ENCODE data around the gene ZNF697.

ZNF697 gene

DNA sequence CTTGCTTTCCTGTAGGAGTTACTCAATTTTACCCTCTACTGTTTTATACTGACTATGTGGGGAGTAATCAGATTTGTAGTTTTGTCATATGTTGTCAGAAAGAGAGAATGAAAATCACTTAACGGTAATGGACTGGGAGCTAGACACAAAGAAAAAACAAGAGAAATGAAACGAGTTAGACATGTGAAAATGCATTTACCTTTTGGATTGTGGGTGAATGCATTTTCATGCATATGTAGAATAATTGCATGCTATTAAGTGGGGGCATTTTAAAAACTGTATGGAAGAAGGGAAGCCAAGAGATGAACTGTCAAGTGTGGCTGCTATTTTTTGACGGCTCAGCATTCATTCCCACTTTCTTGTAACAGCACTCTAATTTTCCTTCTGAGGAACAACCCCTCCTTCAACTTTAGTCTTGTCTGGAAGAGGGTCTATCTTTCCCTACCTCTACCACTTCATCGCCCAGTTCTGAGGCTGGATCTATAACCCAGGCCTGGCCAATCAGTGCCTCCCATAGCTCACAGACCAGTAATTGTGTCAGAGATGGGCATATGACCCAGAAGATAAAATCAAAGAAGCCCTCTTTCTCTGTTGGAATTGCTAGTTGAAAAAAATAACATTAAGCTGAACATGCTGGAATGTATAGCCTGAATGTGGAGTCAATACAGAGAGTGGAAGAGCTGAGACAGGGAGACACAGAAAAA, 5.2 kb upstream of the ZNF697 start:
- Histone ChIP-seq H3K4me3 (ENCODE audit: low read depth, low read length) (no peak overlapping the region), H3K27ac (ENCODE audit: extremely low read depth, low read depth, low read length) (no peak overlapping the region), H3K36me3 (ENCODE audit: control insufficient read depth in 2 of 2, insufficient read depth in 1 of 2, low read length in 2 of 2) (no peaks in the 10 kb centered on the region), H3K9me3 (ENCODE audit: control insufficient read depth, insufficient read depth, low read depth, low read length) (no peaks in the 10 kb centered on the region), H3K4me1 (ENCODE audit: control insufficient read depth, insufficient read depth, low read length) (no peaks in the 10 kb centered on the region)
- no peak for TF ChIP-seq ZNF610 (tag by site-specific recombination; IDR thresholded peaks at IDR 0.05; ENCODE audit: borderline replicate concordance)
- no peak for TF ChIP-seq ZBTB8A (tag by site-specific recombination; IDR thresholded peaks at IDR 0.05)
- no peak for TF ChIP-seq YY1 (tag by site-specific recombination; IDR thresholded peaks at IDR 0.05)
- TF ChIP-seq, protein P1, sequence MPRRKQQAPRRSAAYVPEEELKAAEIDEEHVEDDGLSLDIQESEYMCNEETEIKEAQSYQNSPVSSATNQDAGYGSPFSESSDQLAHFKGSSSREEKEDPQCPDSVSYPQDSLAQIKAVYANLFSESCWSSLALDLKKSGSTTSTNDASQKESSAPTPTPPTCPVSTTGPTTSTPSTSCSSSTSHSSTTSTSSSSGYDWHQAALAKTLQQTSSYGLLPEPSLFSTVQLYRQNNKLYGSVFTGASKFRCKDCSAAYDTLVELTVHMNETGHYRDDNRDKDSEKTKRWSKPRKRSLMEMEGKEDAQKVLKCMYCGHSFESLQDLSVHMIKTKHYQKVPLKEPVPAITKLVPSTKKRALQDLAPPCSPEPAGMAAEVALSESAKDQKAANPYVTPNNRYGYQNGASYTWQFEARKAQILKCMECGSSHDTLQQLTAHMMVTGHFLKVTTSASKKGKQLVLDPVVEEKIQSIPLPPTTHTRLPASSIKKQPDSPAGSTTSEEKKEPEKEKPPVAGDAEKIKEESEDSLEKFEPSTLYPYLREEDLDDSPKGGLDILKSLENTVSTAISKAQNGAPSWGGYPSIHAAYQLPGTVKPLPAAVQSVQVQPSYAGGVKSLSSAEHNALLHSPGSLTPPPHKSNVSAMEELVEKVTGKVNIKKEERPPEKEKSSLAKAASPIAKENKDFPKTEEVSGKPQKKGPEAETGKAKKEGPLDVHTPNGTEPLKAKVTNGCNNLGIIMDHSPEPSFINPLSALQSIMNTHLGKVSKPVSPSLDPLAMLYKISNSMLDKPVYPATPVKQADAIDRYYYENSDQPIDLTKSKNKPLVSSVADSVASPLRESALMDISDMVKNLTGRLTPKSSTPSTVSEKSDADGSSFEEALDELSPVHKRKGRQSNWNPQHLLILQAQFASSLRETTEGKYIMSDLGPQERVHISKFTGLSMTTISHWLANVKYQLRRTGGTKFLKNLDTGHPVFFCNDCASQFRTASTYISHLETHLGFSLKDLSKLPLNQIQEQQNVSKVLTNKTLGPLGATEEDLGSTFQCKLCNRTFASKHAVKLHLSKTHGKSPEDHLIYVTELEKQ (tag by site-specific recombination; IDR thresholded peaks at IDR 0.05; ENCODE audit: borderline replicate concordance) = no peak
- no peak for TF ChIP-seq MEIS1 (CRISPR knock-in tag; IDR thresholded peaks at IDR 0.05; ENCODE audit: borderline replicate concordance)
- TF ChIP-seq SCRT1 (tag by site-specific recombination; IDR thresholded peaks at IDR 0.05; ENCODE audit: borderline replicate concordance) = no peak
- no peak for TF ChIP-seq BCL11A (tag by site-specific recombination; IDR thresholded peaks at IDR 0.05; ENCODE audit: low read depth)
- TF ChIP-seq, protein P2, sequence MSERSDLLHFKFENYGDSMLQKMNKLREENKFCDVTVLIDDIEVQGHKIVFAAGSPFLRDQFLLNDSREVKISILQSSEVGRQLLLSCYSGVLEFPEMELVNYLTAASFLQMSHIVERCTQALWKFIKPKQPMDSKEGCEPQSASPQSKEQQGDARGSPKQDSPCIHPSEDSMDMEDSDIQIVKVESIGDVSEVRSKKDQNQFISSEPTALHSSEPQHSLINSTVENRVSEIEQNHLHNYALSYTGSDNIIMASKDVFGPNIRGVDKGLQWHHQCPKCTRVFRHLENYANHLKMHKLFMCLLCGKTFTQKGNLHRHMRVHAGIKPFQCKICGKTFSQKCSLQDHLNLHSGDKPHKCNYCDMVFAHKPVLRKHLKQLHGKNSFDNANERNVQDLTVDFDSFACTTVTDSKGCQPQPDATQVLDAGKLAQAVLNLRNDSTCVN (tag by site-specific recombination; optimal IDR thresholded peaks at IDR 0.05) = no peak
- TF ChIP-seq KLF1 (tag by site-specific recombination; IDR thresholded peaks at IDR 0.05) = no peak
- TF ChIP-seq, protein P3, sequence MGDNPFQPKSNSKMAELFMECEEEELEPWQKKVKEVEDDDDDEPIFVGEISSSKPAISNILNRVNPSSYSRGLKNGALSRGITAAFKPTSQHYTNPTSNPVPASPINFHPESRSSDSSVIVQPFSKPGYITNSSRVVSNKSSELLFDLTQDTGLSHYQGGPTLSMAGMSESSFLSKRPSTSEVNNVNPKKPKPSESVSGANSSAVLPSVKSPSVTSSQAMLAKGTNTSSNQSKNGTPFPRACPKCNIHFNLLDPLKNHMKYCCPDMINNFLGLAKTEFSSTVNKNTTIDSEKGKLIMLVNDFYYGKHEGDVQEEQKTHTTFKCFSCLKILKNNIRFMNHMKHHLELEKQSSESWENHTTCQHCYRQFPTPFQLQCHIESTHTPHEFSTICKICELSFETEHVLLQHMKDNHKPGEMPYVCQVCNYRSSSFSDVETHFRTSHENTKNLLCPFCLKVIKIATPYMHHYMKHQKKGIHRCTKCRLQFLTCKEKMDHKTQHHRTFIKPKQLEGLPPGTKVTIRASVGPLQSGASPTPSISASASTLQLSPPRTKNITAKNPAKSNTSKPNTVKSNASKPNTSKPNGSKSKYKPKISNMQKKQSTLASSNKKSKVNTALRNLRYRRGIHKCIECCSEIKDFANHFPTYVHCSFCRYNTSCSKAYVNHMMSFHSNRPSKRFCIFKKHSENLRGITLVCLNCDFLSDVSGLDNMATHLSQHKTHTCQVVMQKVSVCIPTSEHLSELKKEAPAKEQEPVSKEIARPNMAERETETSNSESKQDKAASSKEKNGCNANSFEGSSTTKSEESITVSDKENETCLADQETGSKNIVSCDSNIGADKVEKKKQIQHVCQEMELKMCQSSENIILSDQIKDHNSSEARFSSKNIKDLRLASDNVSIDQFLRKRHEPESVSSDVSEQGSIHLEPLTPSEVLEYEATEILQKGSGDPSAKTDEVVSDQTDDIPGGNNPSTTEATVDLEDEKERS (tag by site-specific recombination; IDR thresholded peaks at IDR 0.05) = no peak
- no peak for TF ChIP-seq KLF8 (tag by site-specific recombination; IDR thresholded peaks at IDR 0.05)
- ChIA-PET CTCF (interaction anchor here (1.1 to 3.2 kb wide), 5 partner anchors 9 to 103 kb away, joined by 3 to 21 read pairs (median 7); no protein-coding TSS in a partner anchor), POLR2A (no interaction called here)

DNA sequence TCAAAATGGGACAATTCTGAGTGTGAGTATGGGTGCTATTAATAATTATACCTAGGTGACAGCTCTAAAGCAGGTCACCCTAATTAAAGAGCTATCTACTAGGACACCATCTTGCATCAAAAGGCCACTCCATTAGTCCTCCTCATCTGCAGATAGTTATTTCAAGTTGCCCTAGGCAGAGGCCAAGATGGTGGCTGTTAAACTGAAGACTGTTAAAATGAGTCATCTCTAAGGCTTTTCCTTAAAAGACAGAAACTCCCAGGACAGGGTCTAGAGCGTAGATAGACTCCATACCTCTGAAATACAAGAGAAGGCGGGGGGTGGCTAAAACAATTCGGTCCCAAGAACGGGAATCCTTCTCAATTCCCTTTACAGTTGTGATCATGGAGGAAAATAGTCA, 4.5 kb upstream of the ZNF697 start:
- ChIA-PET CTCF (interaction anchor here (1.6 to 2.1 kb wide), 2 partner anchors 10 to 41 kb away, joined by 7 to 10 read pairs; no protein-coding TSS in a partner anchor), POLR2A (no interaction called here)
- no peak overlapping the region for H3K4me3 ChIP-seq (ENCODE audit: low read depth, low read length)
- H3K9me3 ChIP-seq (ENCODE audit: control insufficient read depth, insufficient read depth, low read depth, low read length) = no peaks in the 10 kb centered on the region
- H3K36me3 ChIP-seq (ENCODE audit: control insufficient read depth in 2 of 2, insufficient read depth in 1 of 2, low read length in 2 of 2) = no peaks in the 10 kb centered on the region
- no peak overlapping the region for H3K27ac ChIP-seq (ENCODE audit: extremely low read depth, low read depth, low read length)
- H3K4me1 ChIP-seq (ENCODE audit: control insufficient read depth, insufficient read depth, low read length) = no peaks in the 10 kb centered on the region
- TF ChIP-seq ZNF473 (tag by site-specific recombination; IDR thresholded peaks at IDR 0.05) (no peak), ZNF624 (tag by site-specific recombination; IDR thresholded peaks at IDR 0.05) (no peak), ZNF530 (tag by site-specific recombination; IDR thresholded peaks at IDR 0.05; ENCODE audit: low read depth) (no peak), ZNF529 (tag by site-specific recombination; IDR thresholded peaks at IDR 0.05; ENCODE audit: insufficient replicate concordance) (no peak), RBAK (tag by site-specific recombination; IDR thresholded peaks at IDR 0.05) (no peak), ZNF791 (tag by site-specific recombination; IDR thresholded peaks at IDR 0.05) (no peak), ZNF768 (tag by site-specific recombination; IDR thresholded peaks at IDR 0.05) (no peak), ZNF843 (tag by site-specific recombination; IDR thresholded peaks at IDR 0.05) (no peak), ZNF600 (tag by site-specific recombination; IDR thresholded peaks at IDR 0.05) (no peak), EGR2 (tag by site-specific recombination; IDR thresholded peaks at IDR 0.05; ENCODE audit: low read depth) (no peak), ZNF423 (tag by site-specific recombination; IDR thresholded peaks at IDR 0.05) (no peak)
- TF ChIP-seq, protein P4, sequence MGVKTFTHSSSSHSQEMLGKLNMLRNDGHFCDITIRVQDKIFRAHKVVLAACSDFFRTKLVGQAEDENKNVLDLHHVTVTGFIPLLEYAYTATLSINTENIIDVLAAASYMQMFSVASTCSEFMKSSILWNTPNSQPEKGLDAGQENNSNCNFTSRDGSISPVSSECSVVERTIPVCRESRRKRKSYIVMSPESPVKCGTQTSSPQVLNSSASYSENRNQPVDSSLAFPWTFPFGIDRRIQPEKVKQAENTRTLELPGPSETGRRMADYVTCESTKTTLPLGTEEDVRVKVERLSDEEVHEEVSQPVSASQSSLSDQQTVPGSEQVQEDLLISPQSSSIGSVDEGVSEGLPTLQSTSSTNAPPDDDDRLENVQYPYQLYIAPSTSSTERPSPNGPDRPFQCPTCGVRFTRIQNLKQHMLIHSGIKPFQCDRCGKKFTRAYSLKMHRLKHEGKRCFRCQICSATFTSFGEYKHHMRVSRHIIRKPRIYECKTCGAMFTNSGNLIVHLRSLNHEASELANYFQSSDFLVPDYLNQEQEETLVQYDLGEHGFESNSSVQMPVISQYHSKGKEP (tag by site-specific recombination; IDR thresholded peaks at IDR 0.05) = no peak
- TF ChIP-seq, protein P5, sequence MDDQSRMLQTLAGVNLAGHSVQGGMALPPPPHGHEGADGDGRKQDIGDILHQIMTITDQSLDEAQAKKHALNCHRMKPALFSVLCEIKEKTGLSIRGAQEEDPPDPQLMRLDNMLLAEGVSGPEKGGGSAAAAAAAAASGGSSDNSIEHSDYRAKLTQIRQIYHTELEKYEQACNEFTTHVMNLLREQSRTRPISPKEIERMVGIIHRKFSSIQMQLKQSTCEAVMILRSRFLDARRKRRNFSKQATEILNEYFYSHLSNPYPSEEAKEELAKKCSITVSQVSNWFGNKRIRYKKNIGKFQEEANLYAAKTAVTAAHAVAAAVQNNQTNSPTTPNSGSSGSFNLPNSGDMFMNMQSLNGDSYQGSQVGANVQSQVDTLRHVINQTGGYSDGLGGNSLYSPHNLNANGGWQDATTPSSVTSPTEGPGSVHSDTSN (CRISPR knock-in tag; IDR thresholded peaks at IDR 0.05) = no peak
